ENCODE measurements around the gene MOGAT3.
"Not testable (repeated sequence)": the region's sequence is repeated elsewhere in the genome, so short reads cannot be mapped to it uniquely, and the experiment has no call there.

Gene MOGAT3

DNA sequence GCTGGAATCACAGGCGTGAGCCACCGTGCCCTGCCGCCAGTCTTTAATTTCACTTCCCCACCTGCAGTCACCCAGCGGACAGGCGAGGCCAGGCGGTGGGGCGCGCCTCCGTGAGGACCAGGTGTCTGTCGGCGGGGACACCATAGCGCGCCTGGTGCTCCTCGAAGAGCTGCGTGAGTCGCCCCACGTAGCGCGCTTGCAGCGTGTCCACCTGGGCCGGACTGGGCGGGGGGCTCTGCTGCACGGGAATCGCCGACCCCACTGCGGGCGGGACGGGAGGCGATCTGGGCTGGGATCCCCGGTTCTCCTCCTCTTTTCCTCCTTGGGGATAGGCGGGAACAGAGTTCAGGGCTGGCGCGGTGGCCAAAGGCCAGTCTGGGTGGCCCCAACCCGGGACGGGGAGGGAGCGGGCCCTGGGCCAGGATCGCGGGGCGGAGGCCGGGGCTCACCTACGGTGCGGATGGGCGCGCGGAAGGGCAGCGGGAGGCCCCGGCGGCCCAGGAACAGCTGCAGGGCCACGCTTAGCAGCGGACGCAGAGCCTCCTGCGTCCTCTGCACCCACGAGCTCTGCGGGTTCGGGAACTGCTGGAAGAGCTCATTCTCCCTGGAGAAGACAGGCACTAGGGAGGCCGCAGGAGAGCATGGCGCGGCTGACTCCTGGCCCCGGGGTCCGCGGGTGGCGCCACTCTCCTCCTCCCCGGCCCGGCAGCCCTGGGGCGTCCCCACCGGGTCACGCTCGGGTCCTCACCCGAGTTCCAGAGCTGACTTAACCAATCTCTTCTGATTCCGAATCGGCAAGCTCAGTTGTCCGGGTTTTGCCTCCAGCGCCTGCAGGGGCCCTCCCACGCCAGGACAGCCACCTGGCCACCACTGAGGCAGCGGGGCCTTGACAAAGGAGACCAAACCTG is 1.1 kb upstream of the MOGAT3 start:
- H3K9me3 ChIP-seq (ENCODE audit: control insufficient read depth, insufficient read depth, low read length), result no peaks in the 10 kb centered on the region
- H3K27me3 ChIP-seq (ENCODE audit: control insufficient read depth, insufficient read depth, low read length), result peaks cover 18% of the 10 kb centered on the region
- 0 out of 2 replicates have a peak, but pooled peaks cover 2% of the 10 kb centered on the region for H3K36me3 ChIP-seq (ENCODE audit: control insufficient read depth, insufficient read depth, low read length)
- peaks cover 10% of the 10 kb centered on the region for H3K4me1 ChIP-seq (ENCODE audit: control insufficient read depth, insufficient read depth, low read length)
- peak overlapping the region; percentile 58 for H3K4me3 ChIP-seq (ENCODE audit: low read depth, low read length)
- no peak overlapping the region for H3K27ac ChIP-seq (ENCODE audit: low read depth, low read length)
- H3K9ac ChIP-seq (ENCODE audit: low read depth, low read length), result no peak overlapping the region

DNA sequence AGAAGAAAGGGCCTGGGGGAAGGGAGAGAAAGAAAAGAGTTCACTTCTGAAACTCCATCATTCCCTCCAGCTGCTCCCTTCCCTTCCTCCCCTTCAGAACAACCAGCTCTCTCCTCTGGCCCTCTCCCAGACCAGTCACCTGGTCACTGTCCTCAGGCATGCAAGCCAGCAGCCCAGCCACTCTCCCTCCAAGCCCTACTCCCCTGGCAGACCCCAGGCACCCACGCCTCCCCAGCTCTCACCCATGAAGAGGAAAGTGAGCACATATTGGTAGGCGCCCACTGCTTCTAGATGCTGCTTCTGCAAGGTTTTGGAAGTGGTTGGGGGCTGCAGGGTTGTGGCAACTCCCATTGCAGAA is 353 bp downstream of the MOGAT3 start:
- no peaks in the 10 kb centered on the region for H3K36me3 ChIP-seq (ENCODE audit: control insufficient read depth, insufficient read depth, low read length)
- H3K4me3 ChIP-seq (ENCODE audit: low read depth, low read length), result no peak overlapping the region
- peaks cover 18% of the 10 kb centered on the region for H3K27me3 ChIP-seq (ENCODE audit: control insufficient read depth, insufficient read depth, low read length)
- H3K27ac ChIP-seq (ENCODE audit: low read depth, low read length), result peak overlapping the region; percentile 51
- no peaks in the 10 kb centered on the region for H3K9me3 ChIP-seq (ENCODE audit: control insufficient read depth, insufficient read depth, low read length)
- peaks cover 10% of the 10 kb centered on the region for H3K4me1 ChIP-seq (ENCODE audit: control insufficient read depth, insufficient read depth, low read length)
- no peak overlapping the region for H3K9ac ChIP-seq (ENCODE audit: low read depth, low read length)

DNA sequence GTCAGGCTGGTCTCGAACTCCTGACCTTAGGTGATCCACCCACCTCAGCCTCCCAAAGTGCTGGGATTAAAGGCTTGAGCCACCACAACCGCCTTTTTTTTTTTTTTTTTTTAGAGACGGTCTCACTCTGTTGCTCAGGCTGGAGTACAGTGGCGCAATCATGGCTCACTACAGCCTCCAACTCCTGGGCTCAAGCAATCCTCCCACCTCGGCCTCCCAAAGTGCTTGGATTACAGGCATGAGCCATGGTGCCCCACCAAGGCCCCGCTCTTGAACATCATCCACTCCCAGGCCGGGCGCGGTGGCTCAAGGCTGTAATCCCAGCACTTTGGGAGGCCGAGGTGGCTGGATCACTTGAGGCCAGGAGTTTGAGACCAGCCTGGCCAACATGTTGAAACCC is 1.3 kb downstream of the MOGAT3 start:
- H3K9ac ChIP-seq (ENCODE audit: low read depth, low read length); H3K27ac ChIP-seq (ENCODE audit: low read depth, low read length); H3K4me3 ChIP-seq (ENCODE audit: low read depth, low read length); H3K36me3 ChIP-seq (ENCODE audit: control insufficient read depth, insufficient read depth, low read length); H3K9me3 ChIP-seq (ENCODE audit: control insufficient read depth, insufficient read depth, low read length): not testable (repeated sequence)
- peaks cover 18% of the 10 kb centered on the region for H3K27me3 ChIP-seq (ENCODE audit: control insufficient read depth, insufficient read depth, low read length)
- peaks cover 10% of the 10 kb centered on the region for H3K4me1 ChIP-seq (ENCODE audit: control insufficient read depth, insufficient read depth, low read length)

DNA sequence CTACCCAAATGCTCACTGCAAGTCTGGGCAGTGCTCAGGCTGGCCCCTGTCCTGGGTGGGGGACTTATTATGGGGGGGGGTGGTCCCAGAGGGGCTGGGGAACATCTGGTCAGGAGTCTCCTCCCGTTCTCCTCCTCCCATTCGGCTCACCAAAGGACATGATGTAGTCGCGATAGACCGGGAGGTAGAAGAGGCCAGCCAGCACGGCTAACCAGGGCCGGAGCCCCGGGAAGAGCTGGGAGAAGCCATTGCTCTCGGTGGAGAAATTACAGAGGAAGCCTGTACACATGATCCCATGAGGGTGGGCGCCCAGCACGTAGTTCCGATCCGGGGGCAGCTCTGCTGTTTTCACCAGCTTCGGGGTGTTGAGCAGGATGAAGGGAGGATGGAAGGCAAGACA is 2.4 kb downstream of the MOGAT3 start:
- H3K4me3 ChIP-seq (ENCODE audit: low read depth, low read length), result no peak overlapping the region
- no peak overlapping the region for H3K9ac ChIP-seq (ENCODE audit: low read depth, low read length)
- H3K36me3 ChIP-seq (ENCODE audit: control insufficient read depth, insufficient read depth, low read length), result no peaks in the 10 kb centered on the region
- peaks cover 10% of the 10 kb centered on the region for H3K4me1 ChIP-seq (ENCODE audit: control insufficient read depth, insufficient read depth, low read length)
- H3K27me3 ChIP-seq (ENCODE audit: control insufficient read depth, insufficient read depth, low read length), result peaks cover 18% of the 10 kb centered on the region
- no peak overlapping the region for H3K27ac ChIP-seq (ENCODE audit: low read depth, low read length)
- H3K9me3 ChIP-seq (ENCODE audit: control insufficient read depth, insufficient read depth, low read length), result no peaks in the 10 kb centered on the region

DNA sequence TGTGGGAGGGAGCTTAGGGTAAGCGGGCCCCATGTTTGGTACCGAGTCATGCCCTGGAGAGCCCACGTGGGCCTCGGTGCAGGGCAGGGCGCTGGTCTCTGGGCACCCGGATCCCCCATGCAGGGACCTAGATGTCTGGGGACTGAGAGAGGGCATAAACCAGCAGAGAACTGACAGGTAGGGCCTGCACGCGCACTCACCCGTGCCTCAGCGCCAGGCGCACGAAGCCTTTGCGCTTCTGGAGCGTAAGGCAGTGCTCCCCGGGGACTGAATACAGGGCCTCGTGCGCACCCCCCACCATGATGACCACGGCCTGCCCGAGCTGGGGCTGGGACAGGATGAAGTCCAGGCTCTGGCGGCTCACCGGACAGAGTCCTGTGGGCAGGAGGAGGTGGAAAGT is 2.8 kb downstream of the MOGAT3 start:
- Histone ChIP-seq H3K27ac (ENCODE audit: low read depth, low read length) (no peak overlapping the region), H3K27me3 (ENCODE audit: control insufficient read depth, insufficient read depth, low read length) (peaks cover 18% of the 10 kb centered on the region), H3K9me3 (ENCODE audit: control insufficient read depth, insufficient read depth, low read length) (no peaks in the 10 kb centered on the region), H3K9ac (ENCODE audit: low read depth, low read length) (no peak overlapping the region), H3K4me1 (ENCODE audit: control insufficient read depth, insufficient read depth, low read length) (peaks cover 10% of the 10 kb centered on the region), H3K36me3 (ENCODE audit: control insufficient read depth, insufficient read depth, low read length) (no peaks in the 10 kb centered on the region), H3K4me3 (ENCODE audit: low read depth, low read length) (no peak overlapping the region)

DNA sequence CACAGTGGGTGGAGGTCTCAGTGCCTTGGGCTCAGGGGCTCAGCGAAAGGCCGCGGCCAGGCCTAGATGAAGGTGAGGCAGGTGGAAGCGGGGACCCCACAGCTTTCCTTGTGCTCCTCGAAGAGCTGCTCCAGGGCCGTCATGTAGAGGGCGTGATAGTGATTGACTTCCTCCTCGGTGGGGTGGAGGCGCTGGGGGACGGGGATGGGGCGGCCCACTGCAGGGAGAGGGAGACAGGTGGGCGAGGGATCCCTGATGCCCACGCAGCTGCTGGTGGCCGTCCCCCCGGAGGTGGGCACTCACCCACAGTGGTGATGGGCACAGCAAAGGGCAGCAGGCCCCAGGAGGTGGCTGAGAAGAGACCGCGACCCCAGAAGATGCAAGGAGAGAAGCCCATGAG is 5.0 kb downstream of the MOGAT3 start:
- H3K36me3 ChIP-seq (ENCODE audit: control insufficient read depth, insufficient read depth, low read length), result no peaks in the 10 kb centered on the region
- H3K4me1 ChIP-seq (ENCODE audit: control insufficient read depth, insufficient read depth, low read length), result peaks cover 9% of the 10 kb centered on the region
- no peaks in the 10 kb centered on the region for H3K9me3 ChIP-seq (ENCODE audit: control insufficient read depth, insufficient read depth, low read length)
- no peak overlapping the region for H3K4me3 ChIP-seq (ENCODE audit: low read depth, low read length)
- no peak overlapping the region for H3K9ac ChIP-seq (ENCODE audit: low read depth, low read length)
- no peak overlapping the region for H3K27ac ChIP-seq (ENCODE audit: low read depth, low read length)
- H3K27me3 ChIP-seq (ENCODE audit: control insufficient read depth, insufficient read depth, low read length), result 0 out of 2 replicates have a peak, but pooled peaks cover 6% of the 10 kb centered on the region

DNA sequence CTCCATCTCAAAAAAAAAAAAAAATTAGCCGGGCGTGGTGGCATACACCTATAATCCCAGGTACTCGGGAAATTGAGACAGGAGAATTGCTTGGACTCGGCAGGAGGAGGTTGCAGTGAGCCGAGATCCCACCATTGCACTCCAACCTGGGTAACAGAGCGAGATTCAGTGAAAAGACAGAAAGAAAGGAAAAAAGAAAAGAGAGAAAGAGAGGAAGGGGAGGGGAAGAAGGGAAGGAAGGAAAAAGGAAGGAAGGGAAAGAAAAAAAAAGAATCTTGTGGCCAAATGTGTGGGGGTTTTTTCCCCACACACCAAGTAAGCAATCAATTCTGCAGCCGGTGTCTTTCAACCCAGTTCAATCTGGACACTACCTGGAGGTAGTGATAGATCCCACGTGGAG is 11.7 kb downstream of the MOGAT3 start:
- Histone ChIP-seq H3K36me3 (ENCODE audit: control insufficient read depth, insufficient read depth, low read length) (no peaks in the 10 kb centered on the region), H3K9ac (ENCODE audit: low read depth, low read length) (no peak overlapping the region), H3K9me3 (ENCODE audit: control insufficient read depth, insufficient read depth, low read length) (no peaks in the 10 kb centered on the region), H3K27ac (ENCODE audit: low read depth, low read length) (no peak overlapping the region), H3K4me1 (ENCODE audit: control insufficient read depth, insufficient read depth, low read length) (peaks cover 2% of the 10 kb centered on the region; the same call in 1 of the 2 replicates), H3K27me3 (ENCODE audit: control insufficient read depth, insufficient read depth, low read length) (no peaks in the 10 kb centered on the region), H3K4me3 (ENCODE audit: low read depth, low read length) (no peak overlapping the region)

DNA sequence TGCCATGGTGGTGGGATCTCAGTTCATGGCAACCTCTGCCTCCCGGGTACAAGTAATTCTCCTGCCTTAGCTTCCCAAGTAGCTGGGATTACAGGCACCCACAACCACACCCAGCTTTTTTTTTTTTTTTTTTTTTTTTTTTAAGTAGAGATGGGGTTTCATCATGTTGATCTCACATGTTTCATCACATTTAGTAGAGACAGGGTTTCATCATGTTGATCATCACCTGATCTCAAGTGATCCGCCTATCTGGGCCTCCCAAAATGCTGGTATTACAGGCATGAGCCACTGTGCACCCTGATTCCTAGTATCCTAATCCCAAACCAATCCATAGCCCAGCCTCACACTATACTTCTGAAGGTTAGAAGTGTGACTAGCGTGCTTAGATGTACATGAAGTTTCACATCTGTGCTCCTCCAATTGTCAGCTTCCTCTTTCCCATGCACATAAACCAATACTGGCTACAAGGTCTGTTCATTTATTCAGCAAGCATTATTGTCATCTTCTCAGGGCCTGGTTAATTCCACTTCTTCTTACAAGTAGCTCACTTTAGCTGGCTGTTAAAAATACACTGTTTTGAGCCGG is 13.9 kb downstream of the MOGAT3 start:
- Histone ChIP-seq H3K27me3 (ENCODE audit: control insufficient read depth, insufficient read depth, low read length) (no peaks in the 10 kb centered on the region), H3K27ac (ENCODE audit: low read depth, low read length) (no peak overlapping the region), H3K9me3 (ENCODE audit: control insufficient read depth, insufficient read depth, low read length) (no peaks in the 10 kb centered on the region), H3K4me3 (ENCODE audit: low read depth, low read length) (no peak overlapping the region), H3K4me1 (ENCODE audit: control insufficient read depth, insufficient read depth, low read length) (0 out of 2 replicates have a peak, but pooled peaks cover 5% of the 10 kb centered on the region), H3K36me3 (ENCODE audit: control insufficient read depth, insufficient read depth, low read length) (no peaks in the 10 kb centered on the region), H3K9ac (ENCODE audit: low read depth, low read length) (no peak overlapping the region)

DNA sequence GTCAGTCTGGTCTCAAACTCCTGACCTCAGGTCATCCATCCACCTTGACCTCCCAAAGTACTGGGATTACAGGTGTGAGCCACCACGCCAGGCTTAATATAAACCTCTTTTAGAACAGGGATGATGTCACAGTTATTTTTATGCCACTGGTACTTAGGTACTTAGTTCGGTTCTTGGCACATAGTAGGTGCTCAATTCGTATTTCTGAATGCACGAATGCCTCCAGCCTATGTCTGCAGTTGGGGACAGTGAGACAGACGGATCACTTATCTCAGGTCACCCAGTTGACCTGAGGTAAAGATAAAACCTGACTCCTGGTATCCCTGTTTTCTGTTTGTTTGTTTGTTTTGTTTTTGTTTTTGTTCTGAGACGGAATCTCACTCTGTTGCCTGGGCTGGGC is 14.6 kb downstream of the MOGAT3 start:
- no peaks in the 10 kb centered on the region for H3K36me3 ChIP-seq (ENCODE audit: control insufficient read depth, insufficient read depth, low read length)
- no peak overlapping the region for H3K9ac ChIP-seq (ENCODE audit: low read depth, low read length)
- H3K4me1 ChIP-seq (ENCODE audit: control insufficient read depth, insufficient read depth, low read length), result 0 out of 2 replicates have a peak, but pooled peaks cover 5% of the 10 kb centered on the region
- H3K27ac ChIP-seq (ENCODE audit: low read depth, low read length), result no peak overlapping the region
- H3K9me3 ChIP-seq (ENCODE audit: control insufficient read depth, insufficient read depth, low read length), result no peaks in the 10 kb centered on the region
- no peak overlapping the region for H3K4me3 ChIP-seq (ENCODE audit: low read depth, low read length)
- peaks cover 3% of the 10 kb centered on the region; the same call in 1 of the 2 replicates for H3K27me3 ChIP-seq (ENCODE audit: control insufficient read depth, insufficient read depth, low read length)

DNA sequence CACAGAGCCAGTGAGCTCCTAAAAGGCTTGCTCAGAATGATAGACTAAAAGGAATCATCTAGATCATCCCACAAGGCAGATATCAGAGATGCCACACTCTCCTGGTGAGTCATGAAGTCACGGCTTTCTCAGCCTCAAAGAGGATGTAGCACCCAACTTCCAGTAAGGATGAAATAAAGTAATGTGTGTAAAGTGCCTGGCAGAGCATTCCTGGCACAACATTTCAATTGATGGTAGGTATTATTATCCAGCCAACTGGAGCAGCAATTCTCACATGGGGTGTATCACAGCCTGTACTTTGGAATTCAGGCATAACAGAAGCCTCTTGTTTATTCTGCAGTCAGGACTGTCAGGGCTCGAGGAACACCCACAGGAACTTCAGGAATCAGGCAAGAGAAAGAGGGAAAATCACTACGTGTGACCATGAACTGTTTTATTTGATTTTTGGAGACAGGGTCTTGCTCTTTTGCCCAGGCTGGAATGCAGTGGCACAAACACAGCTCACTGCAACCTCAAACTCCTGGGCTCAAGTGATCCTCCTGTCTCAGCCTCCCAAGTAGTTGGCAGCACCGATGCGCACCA is 15.5 kb downstream of the MOGAT3 start:
- no peak overlapping the region for H3K9ac ChIP-seq (ENCODE audit: low read depth, low read length)
- no peak overlapping the region for H3K4me3 ChIP-seq (ENCODE audit: low read depth, low read length)
- no peaks in the 10 kb centered on the region for H3K36me3 ChIP-seq (ENCODE audit: control insufficient read depth, insufficient read depth, low read length)
- H3K27me3 ChIP-seq (ENCODE audit: control insufficient read depth, insufficient read depth, low read length), result peaks cover 11% of the 10 kb centered on the region
- H3K4me1 ChIP-seq (ENCODE audit: control insufficient read depth, insufficient read depth, low read length), result 0 out of 2 replicates have a peak, but pooled peaks cover 5% of the 10 kb centered on the region
- no peaks in the 10 kb centered on the region for H3K9me3 ChIP-seq (ENCODE audit: control insufficient read depth, insufficient read depth, low read length)
- H3K27ac ChIP-seq (ENCODE audit: low read depth, low read length), result no peak overlapping the region

Data from HUES48 (cell line).